HG02588 (cell line): Measurements from ENCODE around the gene MRO.
"Not testable (repeated sequence)": the region's sequence is repeated elsewhere in the genome, so short reads cannot be mapped to it uniquely, and the experiment has no call there.

ENCODE experiments used
- ATAC-seq: cut with Tn5 transposase; IDR thresholded peaks from one replicate; pipeline ENCODE4 v1.9.1; 2021; ENCODE audit warnings: mild to moderate bottlenecking, moderate library complexity; ENCODE audit not compliant: unreplicated experiment

The MRO gene

DNA sequence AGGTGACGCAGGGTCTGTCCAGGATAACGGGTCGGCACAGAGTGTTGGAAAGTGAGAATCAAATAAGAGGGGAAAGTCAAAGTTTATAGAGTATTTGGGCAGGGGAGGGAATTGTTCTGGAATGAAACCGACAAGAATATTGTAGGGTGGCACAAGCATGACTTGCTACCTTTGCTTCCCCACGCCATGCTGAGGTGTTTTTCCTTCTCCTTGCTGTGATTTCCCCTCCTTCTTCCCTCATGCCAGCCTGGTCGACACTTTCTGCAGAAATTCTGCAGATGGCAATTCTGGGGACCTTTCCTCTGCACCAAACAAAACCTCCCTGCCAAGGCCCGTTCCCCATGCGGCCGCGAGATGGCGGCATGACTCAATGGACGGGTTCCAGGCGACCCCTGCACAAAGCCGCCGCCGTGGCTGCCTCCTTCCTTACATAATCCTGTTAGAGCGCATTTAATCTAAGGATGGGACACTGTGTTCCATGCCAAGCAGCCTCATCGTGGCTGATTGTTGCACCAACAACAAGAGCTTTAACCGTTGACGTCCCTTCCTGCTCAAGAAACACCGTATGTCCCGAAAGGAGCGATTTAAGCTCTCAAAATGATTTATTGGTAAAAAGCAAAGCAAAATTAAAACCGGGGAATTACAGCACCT is at the start of gene MRO:
Gene MRO (minus strand): TSS at position 289 of the 651 bp plus-strand sequence. CDS start 10,616 bp downstream, outside the sequence.
- ATAC-seq: peak; percentile 90

DNA sequence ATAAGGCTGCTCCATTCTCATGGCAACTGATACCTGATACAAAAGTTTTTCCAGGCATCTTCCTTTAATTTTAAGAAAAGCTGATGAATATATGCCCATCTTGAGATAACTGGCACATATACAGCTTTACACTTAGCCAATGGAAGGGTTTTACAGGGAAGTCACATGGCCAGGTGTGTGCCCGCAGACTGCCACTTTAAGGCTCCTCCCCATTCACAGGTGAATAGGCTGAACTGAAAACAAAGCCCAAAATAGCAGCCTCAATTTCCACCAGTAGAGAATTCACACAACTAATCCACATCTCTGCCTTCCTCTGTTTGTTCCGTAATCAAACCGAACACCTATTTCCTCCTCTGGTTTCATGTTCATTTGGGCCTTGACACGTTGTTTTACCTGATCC is 49.3 kb upstream of the MRO start:
- no peak for ATAC-seq

DNA sequence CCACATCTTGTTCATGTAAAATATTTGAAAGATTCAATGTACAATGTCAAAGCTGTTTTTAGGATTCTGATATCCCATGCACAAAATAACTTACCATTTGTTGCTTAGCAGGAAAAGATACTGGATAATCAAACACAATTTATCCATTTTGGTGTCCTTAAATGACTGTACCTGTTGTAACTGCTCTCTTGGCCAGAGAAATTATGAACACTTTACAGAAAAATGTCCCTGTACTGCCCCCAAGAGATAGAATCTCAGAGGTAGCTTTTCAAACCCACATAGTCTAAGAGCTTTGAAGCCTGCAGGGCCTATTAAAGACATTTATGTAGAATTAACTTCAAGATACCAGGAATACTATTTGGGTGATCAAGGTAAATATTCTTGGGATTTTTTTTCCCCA is 46.9 kb upstream of the MRO start:
- no peak for ATAC-seq

DNA sequence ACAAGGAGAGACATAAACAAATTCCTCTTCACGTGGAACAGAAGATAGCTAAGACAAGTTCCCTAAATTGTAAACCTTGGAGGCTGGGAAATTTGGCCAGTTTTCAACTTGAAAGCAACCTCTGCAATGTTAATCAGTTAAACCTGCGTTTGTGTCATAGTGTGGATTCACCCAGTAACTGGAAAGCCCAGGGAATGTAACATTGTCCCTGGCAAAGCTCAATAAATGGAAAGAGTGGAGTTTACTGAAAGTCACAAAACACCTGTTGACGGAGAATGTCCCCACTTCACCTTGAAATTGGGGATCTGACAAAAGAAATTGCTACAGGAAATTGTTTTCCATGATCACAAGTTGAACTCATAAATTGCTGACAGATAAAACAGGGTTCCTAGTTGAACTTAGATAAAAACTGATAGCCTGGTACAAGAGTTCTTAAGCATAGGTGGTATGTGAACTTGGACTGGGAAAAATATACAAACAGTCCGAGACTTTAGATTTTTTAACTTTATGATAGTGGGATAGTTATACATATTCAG is 44.1 kb upstream of the MRO start:
- ATAC-seq: no peak

DNA sequence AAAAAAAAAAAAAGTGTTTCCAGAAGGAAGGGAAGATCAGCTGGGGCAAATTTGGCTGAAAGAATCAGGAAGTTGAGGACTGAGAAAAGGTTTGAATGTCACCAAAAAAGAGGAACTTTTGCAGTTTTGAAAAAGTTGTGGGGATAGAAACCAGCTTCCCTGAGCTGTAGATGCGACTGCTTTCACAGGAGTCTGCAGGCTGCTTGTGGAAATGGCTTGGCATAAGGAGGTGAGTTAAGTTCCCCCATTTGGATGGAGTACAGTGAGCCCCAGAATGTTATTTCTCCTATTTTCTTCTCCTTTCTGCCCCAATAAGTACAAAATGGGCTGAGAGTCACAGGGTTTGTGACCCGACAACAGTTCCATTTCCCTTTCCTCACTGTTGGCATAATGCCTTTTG is 42.6 kb upstream of the MRO start:
- no peak for ATAC-seq

DNA sequence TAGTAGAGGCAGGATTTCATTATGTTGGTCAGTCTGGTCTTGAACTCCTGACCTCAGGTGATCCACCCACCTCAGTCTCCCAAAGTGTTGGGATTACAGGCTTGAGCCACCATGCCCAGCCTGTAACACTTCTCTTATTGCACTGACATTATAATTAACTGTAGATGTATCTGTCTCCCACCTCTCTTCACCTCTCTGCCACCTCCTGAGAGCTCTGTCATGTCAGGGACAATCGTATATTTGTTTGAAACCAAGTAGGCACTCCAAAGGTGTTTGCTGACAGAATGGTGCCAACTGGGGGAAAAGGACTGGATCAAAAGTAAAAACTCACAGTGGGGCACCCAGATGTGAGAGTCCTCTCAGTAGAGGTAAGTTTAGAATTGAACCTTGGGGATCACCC is 41.8 kb upstream of the MRO start:
- ATAC-seq: no peak

DNA sequence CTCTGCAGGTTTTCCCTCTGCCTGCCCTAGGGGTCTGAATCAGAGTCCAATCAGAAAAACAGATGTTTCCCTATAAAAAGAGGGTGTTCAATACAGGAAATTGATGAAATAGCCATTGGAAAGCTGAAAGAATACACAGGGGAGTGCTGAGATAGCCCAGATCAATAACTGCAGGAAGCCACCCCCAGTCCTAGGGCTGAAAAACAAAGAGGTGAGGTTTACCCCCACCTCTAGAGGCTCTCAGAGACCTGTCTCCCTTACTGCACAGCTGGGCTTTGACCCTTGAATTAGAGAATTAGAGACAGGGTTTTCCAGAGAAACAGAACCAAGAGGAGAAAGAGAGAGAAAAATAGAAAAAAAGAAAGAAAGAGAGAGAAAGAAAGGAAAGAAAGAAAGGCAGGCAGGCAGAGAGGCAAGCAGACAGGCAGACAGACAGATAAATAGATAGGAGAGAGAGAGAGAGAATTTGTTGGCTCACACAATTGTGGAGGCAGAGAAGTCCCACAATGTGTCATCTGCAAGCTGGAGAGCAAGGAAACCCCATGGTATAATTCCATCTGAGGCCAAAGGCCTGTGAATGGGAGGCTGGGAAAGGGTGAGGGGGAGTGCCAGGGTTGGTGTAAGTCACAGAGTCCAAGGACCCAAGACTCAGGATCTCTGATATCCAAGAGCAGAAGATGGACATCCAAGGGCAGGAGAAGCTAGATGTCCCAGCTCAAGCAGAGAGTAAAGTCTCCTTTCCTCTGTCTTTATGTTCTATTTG is 40.2 kb upstream of the MRO start:
- no peak for ATAC-seq

DNA sequence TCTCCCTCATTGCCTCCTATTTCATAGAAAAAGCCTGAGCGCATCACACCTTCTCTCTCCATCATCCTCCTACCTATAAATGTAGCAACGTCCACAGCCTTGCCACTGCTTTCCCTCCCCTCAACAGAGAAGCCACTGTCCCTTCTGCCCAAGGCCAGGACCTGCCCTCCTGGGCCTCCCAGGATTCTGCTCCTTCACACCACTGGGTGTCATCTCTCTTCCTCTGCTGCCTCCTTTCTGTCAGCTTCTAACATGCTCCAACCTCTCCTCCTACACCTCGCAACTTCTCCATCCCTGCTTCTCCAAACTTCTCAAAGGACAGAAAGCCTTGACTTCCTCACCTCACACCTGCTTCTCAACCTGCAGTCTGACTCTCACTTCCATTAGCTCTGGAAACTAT is 37.9 kb upstream of the MRO start:
- no peak for ATAC-seq

DNA sequence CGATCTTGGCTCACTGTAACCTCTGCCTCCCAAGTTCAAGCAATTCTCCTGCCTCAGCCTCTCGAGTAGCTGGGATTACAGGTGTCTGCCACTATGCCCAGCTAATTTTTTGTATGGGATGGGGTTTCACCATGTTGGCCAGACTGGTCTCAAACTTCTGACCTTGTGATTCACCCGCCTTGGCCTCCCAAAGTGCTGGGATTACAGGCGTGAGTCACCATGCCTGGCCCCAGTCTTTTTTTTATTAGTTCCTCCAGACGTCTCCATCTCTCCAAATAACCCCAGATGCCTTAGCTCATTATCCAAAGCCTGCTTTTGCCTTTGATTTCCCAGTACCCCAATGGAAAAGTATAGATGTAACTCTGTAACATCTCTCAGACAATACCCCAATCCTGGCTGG is 37.4 kb upstream of the MRO start:
- ATAC-seq: not testable (repeated sequence)

DNA sequence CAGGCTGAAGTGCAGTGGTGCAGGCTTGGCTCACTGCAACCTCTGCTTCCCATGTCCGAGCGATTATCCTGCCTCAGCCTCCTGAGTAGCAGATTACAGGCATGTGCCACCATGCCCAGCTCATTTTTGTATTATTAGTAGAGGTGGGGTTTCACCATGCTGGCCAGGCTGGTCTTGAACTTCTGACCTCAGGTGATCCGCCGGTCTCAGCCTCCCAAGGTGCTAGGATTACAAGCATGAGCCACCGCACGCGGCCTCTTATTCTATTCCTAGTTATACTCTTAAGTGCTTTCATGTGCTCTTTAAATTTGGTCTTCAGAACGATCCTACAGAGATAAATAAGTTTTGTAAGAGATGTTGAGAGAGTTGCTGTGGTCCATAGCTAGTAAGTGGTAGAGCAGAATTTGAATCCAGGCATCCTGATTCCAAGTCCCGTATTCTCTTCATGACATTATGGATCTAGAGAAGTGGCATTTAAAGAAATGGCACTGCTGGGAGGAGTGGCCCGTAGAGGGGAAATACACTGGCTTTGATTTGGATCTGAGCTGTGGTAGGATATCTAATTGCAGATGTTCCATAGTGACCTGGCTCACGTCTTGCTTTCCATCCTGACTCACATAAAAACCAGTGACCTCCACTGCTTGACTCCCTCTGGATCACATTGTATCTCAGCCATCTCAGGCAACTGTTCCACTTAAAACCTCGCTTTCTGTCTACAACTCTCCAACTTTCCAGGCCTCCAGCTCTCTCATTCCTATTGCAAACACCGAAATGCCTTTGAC is 36.4 kb upstream of the MRO start:
- no peak for ATAC-seq

DNA sequence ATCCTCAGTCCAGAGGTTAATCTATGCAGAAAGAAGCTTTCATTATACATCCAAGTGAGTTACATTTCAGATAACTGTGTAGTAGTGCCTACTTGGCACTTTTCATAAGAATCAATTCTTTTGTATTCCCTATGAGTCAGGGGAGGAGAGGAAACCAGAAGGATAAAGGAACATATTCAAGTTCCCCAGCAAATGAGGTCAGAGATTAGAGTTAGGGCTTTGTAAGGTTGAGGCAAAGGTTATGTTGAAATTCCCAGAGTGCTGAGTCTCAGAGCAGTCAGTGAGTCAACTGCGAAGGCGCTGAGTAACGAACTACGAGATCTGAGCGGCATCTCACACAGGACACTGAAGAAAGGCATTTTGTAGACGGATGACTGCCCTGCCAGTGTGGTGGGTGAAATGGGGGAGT is 34.1 kb upstream of the MRO start:
- no peak for ATAC-seq

DNA sequence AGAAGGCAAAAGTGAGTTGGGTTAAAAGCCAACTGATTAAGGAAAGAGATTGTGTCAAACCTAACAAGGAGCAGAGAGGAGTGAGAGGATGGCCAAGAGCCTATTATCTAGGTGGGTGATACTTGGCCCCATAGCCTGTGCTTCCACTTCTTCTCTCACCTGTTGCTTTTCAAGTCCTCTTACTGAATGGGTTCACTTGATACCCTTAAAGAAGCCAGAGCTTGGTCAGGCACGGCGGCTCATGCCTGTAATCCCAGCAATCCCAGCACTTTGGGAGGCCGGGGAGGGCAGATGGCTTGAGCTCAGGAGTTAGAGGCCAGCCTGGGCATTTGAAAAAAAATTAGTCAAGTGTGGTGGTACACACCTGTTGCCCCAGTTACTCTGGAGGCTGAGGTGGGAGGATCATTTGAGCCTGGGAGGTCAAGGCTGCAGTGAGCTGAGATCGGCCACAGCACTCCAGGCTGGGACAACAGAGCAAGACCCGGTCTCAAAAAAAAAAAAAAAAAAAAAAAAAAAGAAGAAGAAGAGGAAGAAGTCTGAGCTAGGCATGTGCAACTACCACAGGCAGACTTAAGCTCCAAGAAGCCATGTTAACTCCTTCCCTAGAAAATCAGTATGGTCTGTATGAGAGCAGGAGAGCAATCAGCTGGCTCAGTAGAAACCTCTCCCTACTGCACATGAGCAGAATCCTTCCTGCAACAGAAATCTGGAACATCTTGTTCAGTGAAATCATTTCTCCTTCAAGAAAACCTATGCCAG is 30.7 kb upstream of the MRO start:
- ATAC-seq: no peak

DNA sequence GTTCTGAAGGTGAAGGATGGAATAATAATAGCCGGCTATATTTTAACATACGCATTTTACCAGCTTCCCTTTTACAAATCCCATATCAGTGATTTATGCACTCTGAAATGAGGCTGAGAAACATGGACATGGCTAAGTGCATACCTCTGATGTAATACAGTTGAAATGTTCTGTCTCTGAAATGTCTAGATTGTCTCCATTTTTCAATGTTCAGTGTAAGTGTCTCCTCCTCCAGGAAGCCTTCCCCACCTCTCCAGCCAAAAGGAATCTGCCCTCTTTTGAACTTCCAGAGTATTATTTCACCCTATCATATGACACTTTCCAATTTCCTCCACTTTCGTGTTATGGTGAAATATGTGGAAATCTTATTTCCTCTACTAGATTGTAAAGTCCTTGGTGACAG is 29.6 kb upstream of the MRO start:
- no peak for ATAC-seq

DNA sequence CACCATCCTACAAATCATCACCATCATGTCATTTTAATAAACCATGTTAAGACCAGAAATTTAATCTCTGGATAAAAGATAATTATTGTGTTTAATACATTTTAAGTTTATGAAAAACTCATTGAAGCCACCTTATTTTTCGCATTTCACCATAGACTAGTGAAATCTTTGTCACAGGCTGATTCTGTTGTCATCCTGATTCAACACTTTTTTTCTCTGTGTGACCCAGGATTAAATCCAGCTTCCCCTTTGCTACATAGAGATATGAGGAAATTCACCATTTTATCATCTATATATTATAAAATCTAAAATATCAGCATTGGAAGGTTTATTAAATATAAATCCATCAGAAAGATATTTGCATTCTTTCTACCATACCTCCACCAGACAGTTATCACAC is 29.2 kb upstream of the MRO start:
- no peak for ATAC-seq

DNA sequence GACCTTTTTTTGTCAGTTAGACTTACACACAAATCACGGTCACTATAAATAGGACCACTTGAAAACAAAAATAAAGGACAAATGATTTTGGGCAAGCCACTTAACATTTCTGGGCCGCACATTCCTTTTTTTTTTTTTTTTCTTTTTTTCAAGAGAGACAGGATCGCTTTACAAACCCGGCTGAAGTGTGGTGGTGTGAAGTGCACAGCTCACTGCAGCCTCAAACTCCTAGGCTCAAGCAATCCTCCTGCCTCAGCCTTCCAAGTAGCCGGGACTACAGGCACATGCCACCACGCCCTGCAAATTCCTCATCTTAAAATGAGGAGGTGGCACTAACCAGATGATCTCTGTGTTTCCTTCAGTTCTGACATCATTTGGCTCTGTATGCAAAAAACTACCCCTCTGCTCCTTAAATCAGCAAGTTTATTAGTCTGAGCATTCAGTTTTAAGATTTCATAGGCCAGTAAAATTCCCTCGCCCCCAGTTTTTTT is 28.3 kb upstream of the MRO start:
- no peak for ATAC-seq

DNA sequence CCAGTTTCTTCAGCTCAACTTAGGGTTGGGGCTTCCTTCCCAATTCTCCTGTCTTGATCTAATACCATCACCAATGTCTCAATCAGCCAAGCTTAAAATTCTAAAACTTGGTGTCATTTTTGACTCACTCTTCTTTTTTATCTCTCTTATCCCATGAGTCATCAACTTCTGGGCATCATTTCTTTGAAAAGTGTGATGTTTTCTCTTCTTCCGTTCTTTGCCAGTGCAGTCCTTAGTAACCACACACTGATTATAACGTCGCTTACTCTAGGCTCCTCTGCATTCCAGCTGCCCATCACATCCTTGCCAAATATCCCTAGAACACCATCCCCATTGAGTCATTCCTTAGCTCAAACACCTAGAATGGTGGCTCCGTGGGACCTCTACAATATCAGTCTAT is 27.4 kb upstream of the MRO start:
- no peak for ATAC-seq

DNA sequence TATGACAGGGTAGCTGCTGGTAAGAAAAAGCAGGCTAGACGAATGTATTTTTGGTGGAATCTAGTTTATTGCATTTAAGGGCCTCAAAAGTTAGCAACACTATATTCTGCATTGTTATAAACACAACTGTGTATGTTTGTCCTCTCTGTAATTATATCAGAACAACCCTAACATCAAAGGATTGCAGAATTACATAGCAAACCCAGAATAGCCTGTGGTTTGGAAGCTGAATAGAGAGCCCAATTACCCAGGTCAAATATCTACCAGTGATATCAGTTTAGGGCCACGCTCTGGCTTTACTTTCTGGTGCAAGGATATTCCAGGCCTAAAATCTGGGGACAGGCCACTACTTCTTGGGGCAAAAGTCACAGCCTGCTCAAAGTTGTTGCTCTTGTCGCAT is 25.1 kb upstream of the MRO start:
- no peak for ATAC-seq

DNA sequence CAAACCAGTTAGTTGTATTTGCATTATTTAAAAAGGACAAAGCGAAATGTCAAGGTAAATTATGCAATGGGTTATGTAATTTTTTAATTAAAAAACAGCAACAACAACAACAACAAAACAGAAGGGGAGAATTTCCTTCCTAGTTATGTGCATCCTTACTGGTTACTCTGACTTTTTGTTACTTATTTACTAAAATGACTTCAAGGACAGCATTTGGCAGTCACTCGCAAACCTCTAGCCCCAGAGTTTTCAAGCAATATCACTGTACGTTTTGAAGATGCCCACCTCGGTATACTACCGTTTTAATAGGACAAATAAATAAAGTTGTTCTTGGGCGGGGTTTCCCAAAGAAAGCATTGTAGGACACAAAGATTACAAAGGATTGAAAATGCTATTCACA is 24.7 kb upstream of the MRO start:
- no peak for ATAC-seq

DNA sequence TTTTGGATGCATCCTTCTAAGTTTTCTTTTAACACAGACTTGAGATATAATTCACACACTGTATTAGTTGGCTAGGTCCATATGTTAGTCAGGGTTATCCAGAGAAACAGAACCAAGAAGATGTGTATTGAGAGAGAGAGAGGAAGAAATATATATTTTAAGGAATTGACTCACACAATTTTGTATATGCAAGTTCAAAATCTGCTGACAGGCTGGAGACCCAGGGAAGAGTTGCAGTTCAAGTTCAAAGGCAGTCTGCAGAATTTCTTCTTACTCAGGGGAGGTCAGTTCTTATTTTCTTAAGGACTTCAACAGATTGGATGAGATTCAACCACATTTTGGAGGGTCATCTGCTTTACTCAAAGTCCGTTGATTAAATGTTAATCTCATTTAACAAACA is 23.0 kb upstream of the MRO start:
- no peak for ATAC-seq

DNA sequence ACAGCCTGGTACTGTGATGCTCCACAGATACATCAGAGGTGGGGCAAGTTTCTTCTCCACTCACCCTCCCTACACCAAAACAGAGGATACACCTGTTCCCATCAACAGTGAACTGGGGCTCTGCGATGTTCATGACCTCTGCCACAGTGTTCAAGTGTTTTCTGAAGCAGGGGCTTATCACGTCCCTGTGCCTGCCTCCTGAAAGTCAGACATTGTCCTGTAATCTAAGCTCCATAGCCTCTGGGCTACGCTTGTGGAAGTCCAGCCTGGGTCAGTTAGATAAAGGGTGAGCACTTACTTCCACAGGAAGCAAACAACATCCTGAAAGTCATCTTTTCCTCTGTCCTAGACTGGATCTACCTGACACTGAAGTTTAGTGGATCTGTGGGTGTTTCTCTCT is 20.2 kb upstream of the MRO start:
- no peak for ATAC-seq

DNA sequence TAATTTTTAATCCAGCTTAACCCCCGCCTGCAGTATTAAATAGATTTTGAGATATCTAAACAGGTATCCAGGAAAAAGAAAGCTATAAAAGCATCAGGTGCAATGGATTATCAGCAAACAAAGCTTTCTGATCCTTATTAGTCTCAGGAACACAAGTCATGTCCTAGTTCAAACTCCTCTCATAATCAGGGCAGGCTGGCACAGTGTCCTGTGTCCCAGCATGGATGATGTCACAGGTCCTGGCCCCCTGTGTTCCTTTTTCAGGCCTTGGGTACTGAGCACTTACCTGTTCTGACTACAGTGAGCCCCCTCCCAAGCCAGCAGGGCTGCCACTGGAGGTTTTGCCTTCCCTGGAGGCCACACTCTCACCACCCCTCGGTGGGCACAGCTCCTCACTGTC is 19.5 kb upstream of the MRO start:
- no peak for ATAC-seq
